Measurements from ENCODE around the gene FAM185A. TPM values are rescaled to one million over a fixed set of nuclear protein-coding genes. Genes with fewer than 3 reads are reported as not detected.

The FAM185A gene
- total and polyA plus RNA-seq, 2 of the 4 experiments (the other 2 are of a cell fraction): 3.6 to 4.3 TPM

DNA sequence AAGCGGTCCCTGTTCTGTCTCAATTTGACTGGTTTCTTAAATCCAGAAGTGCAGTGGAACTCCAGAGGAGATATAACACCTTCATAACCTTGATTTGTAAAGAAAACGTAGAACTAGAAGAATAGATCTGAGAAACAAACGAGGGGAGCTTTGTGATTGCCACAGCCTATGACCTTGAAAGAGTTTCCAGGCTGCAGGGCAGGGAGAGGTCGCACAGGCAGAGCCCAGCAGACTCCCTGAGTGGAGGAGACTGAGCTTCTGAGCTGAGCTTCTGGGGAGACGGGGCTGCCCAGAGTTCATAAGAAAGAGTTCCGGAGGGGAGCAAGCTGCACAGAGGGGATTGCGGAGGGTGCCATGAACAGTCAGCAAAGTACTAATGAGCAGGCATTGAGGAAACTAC is 57.8 kb downstream of the FAM185A start:
- in situ Hi-C loops (cut with MboI; ENCODE audit: low sequenced_read_pairs) (no loop called here), intact Hi-C loops (cut with micrococcal nuclease) (no loop called here), dilution Hi-C loops (cut with HindIII; ENCODE audit: low sequenced_read_pairs, unreplicated experiment) (no loop called here)
- DNase-seq (no peak), ATAC-seq (ENCODE audit: low read depth) (no peak)
- H4K91ac ChIP-seq (ENCODE audit: insufficient read depth, low read depth, low read length): no peak overlapping the region
- TF ChIP-seq RFX5 (IDR thresholded peaks at IDR 0.05; ENCODE audit: low read depth, low read length): no peak
- no peak for TF ChIP-seq SMC3 (IDR thresholded peaks at IDR 0.05; ENCODE audit: low read depth, low read length)
- no peak for TF ChIP-seq CEBPB (IDR thresholded peaks at IDR 0.05; ENCODE audit: low read depth, low read length)
- no peak for TF ChIP-seq NFE2L2 (IDR thresholded peaks at IDR 0.05; ENCODE audit: low read depth, low read length)
- TF ChIP-seq, protein P1, sequence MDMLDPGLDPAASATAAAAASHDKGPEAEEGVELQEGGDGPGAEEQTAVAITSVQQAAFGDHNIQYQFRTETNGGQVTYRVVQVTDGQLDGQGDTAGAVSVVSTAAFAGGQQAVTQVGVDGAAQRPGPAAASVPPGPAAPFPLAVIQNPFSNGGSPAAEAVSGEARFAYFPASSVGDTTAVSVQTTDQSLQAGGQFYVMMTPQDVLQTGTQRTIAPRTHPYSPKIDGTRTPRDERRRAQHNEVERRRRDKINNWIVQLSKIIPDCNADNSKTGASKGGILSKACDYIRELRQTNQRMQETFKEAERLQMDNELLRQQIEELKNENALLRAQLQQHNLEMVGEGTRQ (IDR thresholded peaks at IDR 0.05; ENCODE audit: low read depth, low read length): no peak
- H2AFZ ChIP-seq (replicated peaks; ENCODE audit: low read length, poor library complexity): no peak overlapping the region
- H2BK5ac ChIP-seq (ENCODE audit: low read depth, low read length, poor library complexity, severe bottlenecking): no peak overlapping the region
- H3K9me1 ChIP-seq (ENCODE audit: insufficient read depth, low read length): no peaks in the 10 kb centered on the region
- no peak overlapping the region for H2AK5ac ChIP-seq (ENCODE audit: low read depth, low read length)
- no peak overlapping the region for H3K4me3 ChIP-seq (ENCODE audit: insufficient read depth, low read depth, low read length)
- no peak overlapping the region for H2BK120ac ChIP-seq (ENCODE audit: low read depth, low read length)
- 100% methylated on average over 1 of the region's 7 CpGs; no CpG with 5 or more reads in 1 of the 2 experiments for WGBS, 2 experiments (ENCODE audit: extremely low coverage in 2 of 2, insufficient read length in 1 of 2)
- H3K4me1 ChIP-seq (ENCODE audit: control insufficient read depth, insufficient read depth, low read length): no peaks in the 10 kb centered on the region
- CTCF ChIA-PET: no interaction called here
- H3K9ac ChIP-seq (ENCODE audit: low read depth, low read length): no peak overlapping the region
- peak overlapping the region; percentile 37 for H2AK9ac ChIP-seq (replicated peaks; ENCODE audit: low read depth, low read length, poor library complexity)
- no peak overlapping the region for H3K4me2 ChIP-seq (ENCODE audit: low read depth, low read length)
- H3K36me3 ChIP-seq (ENCODE audit: control insufficient read depth, insufficient read depth, low read length): no peaks in the 10 kb centered on the region
- H3K56ac ChIP-seq (ENCODE audit: extremely low read depth, insufficient read depth, low read length): no peak overlapping the region
- H3K23ac ChIP-seq (ENCODE audit: low read depth, low read length): no peak overlapping the region
- no peak overlapping the region for H3K14ac ChIP-seq (replicated peaks; ENCODE audit: low read depth, low read length)
- H4K5ac ChIP-seq (ENCODE audit: low read depth, low read length): no peak overlapping the region
- no peak overlapping the region for H4K8ac ChIP-seq (ENCODE audit: low read depth in 2 of 2, low read length in 2 of 2)
- peak overlapping the region; percentile 40; the same call in 1 of the 3 replicates for H2BK15ac ChIP-seq (ENCODE audit: low read depth, low read length)
- BruUV-seq (replicated peaks): no TSS peak
- no peak overlapping the region for H3K18ac ChIP-seq (ENCODE audit: low read depth, low read length)
- no peak overlapping the region for H3K27ac ChIP-seq (ENCODE audit: insufficient read depth, low read length)
- no peak overlapping the region for H2BK20ac ChIP-seq (ENCODE audit: low read depth, low read length)
- H3K27me3 ChIP-seq (ENCODE audit: control insufficient read depth, insufficient read depth, low read length): no peaks in the 10 kb centered on the region
- H4K20me1 ChIP-seq (ENCODE audit: insufficient read depth, low read length): no peaks in the 10 kb centered on the region
- no peak overlapping the region for H3K4ac ChIP-seq (ENCODE audit: low read depth, low read length)
- POLR2A ChIA-PET (ENCODE audit: unreplicated experiment): no interaction called here
- H3K9me3 ChIP-seq (ENCODE audit: control insufficient read depth, insufficient read depth, low read length): peaks cover 4% of the 10 kb centered on the region
- H3K79me1 ChIP-seq (ENCODE audit: low read depth in 1 of 2, low read length in 2 of 2): no peaks in the 10 kb centered on the region
